Hindlimb muscle (tissue), 1 donor: ENCODE measurements around the gene PRR12. TPM values are rescaled to one million over a fixed set of nuclear protein-coding genes. Genes with fewer than 3 reads are reported as not detected.

ENCODE experiments used
- DNase-seq: peaks from one replicate; pipeline ENCODE4 v3.0.0-alpha.2; 2013
- polyA plus RNA-seq: library from polyadenylated mRNA; unstranded; fragments of 120-200 nt; gene quantifications from one replicate; pipeline ENCODE4 v1.2.1, GENCODE V29; 2013; ENCODE audit not compliant: insufficient read length

Gene PRR12
- polyA plus RNA-seq, result 23.3 TPM

GRCh38 chr19:49590971-49591730 lies at the start of gene PRR12:
TSS of gene PRR12 (plus strand) at chr19:49591182. CDS start at chr19:49591655, 473 bp downstream.
- peak; percentile 73 for DNase-seq

- DNase-seq, result no peak
Measured at GRCh38 chr19:49541914-49542313, 49.1 kb upstream of the PRR12 start.

GRCh38 chr19:49542446-49542845 lies 48.5 kb upstream of the PRR12 start:
- DNase-seq, result no peak

GRCh38 chr19:49543032-49543431 lies 48.0 kb upstream of the PRR12 start:
- DNase-seq, result no peak

GRCh38 chr19:49544154-49544553 lies 46.8 kb upstream of the PRR12 start:
- DNase-seq, result no peak

GRCh38 chr19:49546825-49547565 lies 44.0 kb upstream of the PRR12 start:
- DNase-seq, result peak; percentile 91

GRCh38 chr19:49549045-49549444 lies 41.9 kb upstream of the PRR12 start:
- no peak for DNase-seq

- no peak for DNase-seq
Measured at GRCh38 chr19:49551531-49551930, 39.5 kb upstream of the PRR12 start.

- no peak for DNase-seq
Measured at GRCh38 chr19:49552749-49553148, 38.2 kb upstream of the PRR12 start.

GRCh38 chr19:49553451-49554271 lies 37.3 kb upstream of the PRR12 start:
- DNase-seq, result no peak

GRCh38 chr19:49554701-49555181 lies 36.2 kb upstream of the PRR12 start:
- DNase-seq, result no peak

- peak; percentile 56 for DNase-seq
Measured at GRCh38 chr19:49555600-49556411, 35.2 kb upstream of the PRR12 start.

GRCh38 chr19:49556412-49557398 lies 34.3 kb upstream of the PRR12 start:
- no peak for DNase-seq

- no peak for DNase-seq
Measured at GRCh38 chr19:49557641-49558325, 33.2 kb upstream of the PRR12 start.

- no peak for DNase-seq
Measured at GRCh38 chr19:49558591-49558990, 32.4 kb upstream of the PRR12 start.

GRCh38 chr19:49559443-49559842 lies 31.5 kb upstream of the PRR12 start:
- DNase-seq, result no peak

- DNase-seq, result no peak
Measured at GRCh38 chr19:49559928-49560327, 31.1 kb upstream of the PRR12 start.

GRCh38 chr19:49560358-49560900 lies 30.6 kb upstream of the PRR12 start:
- no peak for DNase-seq

- no peak for DNase-seq
Measured at GRCh38 chr19:49564616-49565045, 26.4 kb upstream of the PRR12 start.

GRCh38 chr19:49565261-49565660 lies 25.7 kb upstream of the PRR12 start:
- DNase-seq, result no peak
